Neural cell (in vitro differentiated cells): ENCODE results near the gene ORC2.

Source experiments
- EP300 ChIP-seq: fragments of 450-650 bp; conservative IDR thresholded peaks from 2 replicates; pipeline ENCODE4 v1.6.1; 2014; ENCODE audit warnings: antibody characterized with exemption, mild to moderate bottlenecking, moderate library complexity; ENCODE audit not compliant: poor library complexity, severe bottlenecking
- POLR2AphosphoS5 ChIP-seq: IDR thresholded peaks from 2 replicates; pipeline ENCODE4 v1.6.1; 2012
- RAD21 ChIP-seq: fragments of 450-650 bp; conservative IDR thresholded peaks from 2 replicates; pipeline ENCODE4 v1.6.1; 2014; ENCODE audit warnings: antibody characterized with exemption, mild to moderate bottlenecking, moderate library complexity
- SMC3 ChIP-seq: fragments of 450-650 bp; conservative IDR thresholded peaks from 2 replicates; pipeline ENCODE4 v1.6.1; 2014; ENCODE audit warnings: antibody characterized with exemption, mild to moderate bottlenecking, moderate library complexity; ENCODE audit not compliant: poor library complexity
- TF ChIP-seq, protein P1 (sequence below): fragments of 450-650 bp; IDR thresholded peaks from 2 replicates; pipeline ENCODE4 v1.5.1; 2014; ENCODE audit warnings: antibody characterized with exemption, mild to moderate bottlenecking, moderate library complexity; ENCODE audit not compliant: poor library complexity, severe bottlenecking
- TF ChIP-seq, protein P2 (sequence below): IDR thresholded peaks from 2 replicates; pipeline ENCODE4 v1.6.1; 2012; ENCODE audit warnings: borderline replicate concordance

DNA sequence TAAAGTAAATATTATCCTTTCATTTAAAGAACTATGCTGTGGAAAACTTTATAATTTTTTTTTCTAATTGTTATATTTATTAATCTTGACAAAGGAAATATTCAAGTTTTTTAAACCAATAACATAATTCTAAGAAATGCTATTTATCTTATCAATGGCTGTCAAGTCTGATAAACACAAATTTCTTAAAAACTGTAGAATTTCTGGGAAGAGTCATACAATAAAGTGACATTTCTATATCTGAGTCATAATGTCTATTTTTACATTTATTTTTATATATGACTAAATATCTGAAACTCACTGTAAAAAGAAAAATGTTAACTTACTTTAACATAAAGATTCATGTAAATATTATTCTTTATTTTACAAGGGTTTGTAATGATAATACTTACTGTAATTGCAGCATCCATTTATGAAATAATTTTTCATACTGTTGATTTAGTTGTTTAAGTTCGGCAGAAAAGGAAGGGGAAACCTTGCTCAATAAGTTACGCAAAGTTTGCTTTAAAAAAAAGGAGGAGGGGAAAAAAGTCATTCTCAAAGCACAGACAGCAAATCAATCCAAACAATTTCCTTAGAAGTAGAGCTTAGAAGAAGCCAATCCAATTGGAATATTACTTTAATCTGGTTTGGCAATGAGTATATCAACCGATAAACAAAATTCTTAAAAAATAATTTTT, 32.4 kb downstream of the ORC2 start:
- TF ChIP-seq, protein P1, sequence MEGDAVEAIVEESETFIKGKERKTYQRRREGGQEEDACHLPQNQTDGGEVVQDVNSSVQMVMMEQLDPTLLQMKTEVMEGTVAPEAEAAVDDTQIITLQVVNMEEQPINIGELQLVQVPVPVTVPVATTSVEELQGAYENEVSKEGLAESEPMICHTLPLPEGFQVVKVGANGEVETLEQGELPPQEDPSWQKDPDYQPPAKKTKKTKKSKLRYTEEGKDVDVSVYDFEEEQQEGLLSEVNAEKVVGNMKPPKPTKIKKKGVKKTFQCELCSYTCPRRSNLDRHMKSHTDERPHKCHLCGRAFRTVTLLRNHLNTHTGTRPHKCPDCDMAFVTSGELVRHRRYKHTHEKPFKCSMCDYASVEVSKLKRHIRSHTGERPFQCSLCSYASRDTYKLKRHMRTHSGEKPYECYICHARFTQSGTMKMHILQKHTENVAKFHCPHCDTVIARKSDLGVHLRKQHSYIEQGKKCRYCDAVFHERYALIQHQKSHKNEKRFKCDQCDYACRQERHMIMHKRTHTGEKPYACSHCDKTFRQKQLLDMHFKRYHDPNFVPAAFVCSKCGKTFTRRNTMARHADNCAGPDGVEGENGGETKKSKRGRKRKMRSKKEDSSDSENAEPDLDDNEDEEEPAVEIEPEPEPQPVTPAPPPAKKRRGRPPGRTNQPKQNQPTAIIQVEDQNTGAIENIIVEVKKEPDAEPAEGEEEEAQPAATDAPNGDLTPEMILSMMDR: no peak
- TF ChIP-seq EP300 (no peak), RAD21 (no peak), SMC3 (no peak), POLR2AphosphoS5 (no peak)
- TF ChIP-seq, protein P2, sequence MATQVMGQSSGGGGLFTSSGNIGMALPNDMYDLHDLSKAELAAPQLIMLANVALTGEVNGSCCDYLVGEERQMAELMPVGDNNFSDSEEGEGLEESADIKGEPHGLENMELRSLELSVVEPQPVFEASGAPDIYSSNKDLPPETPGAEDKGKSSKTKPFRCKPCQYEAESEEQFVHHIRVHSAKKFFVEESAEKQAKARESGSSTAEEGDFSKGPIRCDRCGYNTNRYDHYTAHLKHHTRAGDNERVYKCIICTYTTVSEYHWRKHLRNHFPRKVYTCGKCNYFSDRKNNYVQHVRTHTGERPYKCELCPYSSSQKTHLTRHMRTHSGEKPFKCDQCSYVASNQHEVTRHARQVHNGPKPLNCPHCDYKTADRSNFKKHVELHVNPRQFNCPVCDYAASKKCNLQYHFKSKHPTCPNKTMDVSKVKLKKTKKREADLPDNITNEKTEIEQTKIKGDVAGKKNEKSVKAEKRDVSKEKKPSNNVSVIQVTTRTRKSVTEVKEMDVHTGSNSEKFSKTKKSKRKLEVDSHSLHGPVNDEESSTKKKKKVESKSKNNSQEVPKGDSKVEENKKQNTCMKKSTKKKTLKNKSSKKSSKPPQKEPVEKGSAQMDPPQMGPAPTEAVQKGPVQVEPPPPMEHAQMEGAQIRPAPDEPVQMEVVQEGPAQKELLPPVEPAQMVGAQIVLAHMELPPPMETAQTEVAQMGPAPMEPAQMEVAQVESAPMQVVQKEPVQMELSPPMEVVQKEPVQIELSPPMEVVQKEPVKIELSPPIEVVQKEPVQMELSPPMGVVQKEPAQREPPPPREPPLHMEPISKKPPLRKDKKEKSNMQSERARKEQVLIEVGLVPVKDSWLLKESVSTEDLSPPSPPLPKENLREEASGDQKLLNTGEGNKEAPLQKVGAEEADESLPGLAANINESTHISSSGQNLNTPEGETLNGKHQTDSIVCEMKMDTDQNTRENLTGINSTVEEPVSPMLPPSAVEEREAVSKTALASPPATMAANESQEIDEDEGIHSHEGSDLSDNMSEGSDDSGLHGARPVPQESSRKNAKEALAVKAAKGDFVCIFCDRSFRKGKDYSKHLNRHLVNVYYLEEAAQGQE: no peak
